Vein endothelial cell (primary cell): ENCODE results near the gene NSUN2. TPM values are rescaled to one million over a fixed set of nuclear protein-coding genes. Genes with fewer than 3 reads are reported as not detected.

ENCODE experiments used
- total RNA-seq: library from RNA; depleted of rRNA; stranded (reverse); fragments of >200 nt; gene quantifications from 2 replicates; pipeline ENCODE4 v1.2.3, GENCODE V29; 2012

The NSUN2 gene
- total RNA-seq, result 51.6 and 56.0 TPM in 2 replicates

DNA sequence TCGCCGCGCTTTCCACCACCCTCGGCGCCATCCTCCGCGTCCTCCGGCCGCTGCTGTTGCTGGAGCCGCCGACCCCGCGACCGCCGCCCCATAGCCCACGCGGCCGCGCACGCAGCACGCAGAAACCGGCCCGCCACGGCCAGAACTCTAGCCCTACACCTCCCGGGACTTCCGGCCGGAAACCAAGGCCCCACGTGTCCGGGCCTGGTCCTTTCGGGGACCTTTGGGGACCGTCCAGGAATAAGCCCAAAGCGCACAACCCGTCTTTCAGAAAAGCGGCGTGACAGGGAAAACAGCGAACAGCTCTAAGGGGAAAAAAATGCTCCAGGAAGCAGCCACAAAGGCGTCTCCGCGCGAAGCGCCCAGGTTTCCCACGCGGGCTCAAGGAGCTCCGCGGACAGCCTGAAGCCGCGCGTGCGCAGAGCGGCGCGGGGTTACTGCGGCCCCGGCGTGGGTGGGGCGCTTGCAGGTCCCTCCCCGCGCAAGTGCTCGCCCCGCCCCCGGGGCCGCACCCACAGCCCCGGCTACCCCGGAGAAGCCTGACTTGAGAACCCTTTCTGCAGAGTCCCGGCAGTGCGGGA is at the start of gene NSUN2, which contains the start of gene SRD5A1:
Gene NSUN2 (minus strand): TSS at position 157 of the 581 bp plus-strand sequence. CDS start 65 bp downstream, at position 92.
Gene SRD5A1 (plus strand): TSS at position 553 of the 581 bp plus-strand sequence. CDS start 137 bp downstream, outside the sequence.

Other genes starting within 250 kb of the NSUN2 start
- gene UBE2QL1, start 184.2 kb downstream of the NSUN2 start, total RNA-seq, result 0.10 TPM in 1 of 2 replicates, not detected in the other
- 6.9 and 11.7 TPM in 2 replicates for gene SRD5A1, start 396 bp upstream of the NSUN2 start, total RNA-seq
- 17.7 and 20.3 TPM in 2 replicates for gene TENT4A, start 80.4 kb upstream of the NSUN2 start, total RNA-seq